Stimulated activated CD8-positive, alpha-beta memory T cell treated with anti-CD3 and anti-CD28 coated beads, Interleukin-4, amount 100 ng/mL, for 48 hours (primary cell): ENCODE data around the gene CAPN5.
"Not testable (repeated sequence)": the region's sequence is repeated elsewhere in the genome, so short reads cannot be mapped to it uniquely, and the experiment has no call there.

Experiments
- DNase-seq: peaks from one replicate; pipeline ENCODE4 v3.0.0-alpha.2; 2020

CAPN5 gene

DNA sequence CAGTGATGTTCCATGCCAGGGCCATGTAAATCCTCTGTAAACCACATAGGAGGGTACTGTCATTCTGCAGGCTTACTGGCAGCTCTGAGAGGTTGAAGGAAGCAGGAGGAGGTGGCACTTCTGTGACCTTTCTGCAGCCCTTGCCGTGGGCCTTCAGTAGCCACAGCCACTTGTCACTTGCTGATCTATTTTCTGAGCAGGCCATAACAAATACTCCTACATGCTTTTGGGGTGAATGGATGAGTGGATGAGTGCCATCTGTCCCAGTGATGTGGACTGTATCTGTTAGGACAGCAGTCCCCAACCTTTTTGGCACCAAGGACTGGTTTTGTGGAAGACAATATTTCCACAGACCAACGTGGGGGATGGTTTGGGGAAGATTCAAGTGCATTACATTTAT, 22.4 kb upstream of the CAPN5 start:
- DNase-seq: no peak

DNA sequence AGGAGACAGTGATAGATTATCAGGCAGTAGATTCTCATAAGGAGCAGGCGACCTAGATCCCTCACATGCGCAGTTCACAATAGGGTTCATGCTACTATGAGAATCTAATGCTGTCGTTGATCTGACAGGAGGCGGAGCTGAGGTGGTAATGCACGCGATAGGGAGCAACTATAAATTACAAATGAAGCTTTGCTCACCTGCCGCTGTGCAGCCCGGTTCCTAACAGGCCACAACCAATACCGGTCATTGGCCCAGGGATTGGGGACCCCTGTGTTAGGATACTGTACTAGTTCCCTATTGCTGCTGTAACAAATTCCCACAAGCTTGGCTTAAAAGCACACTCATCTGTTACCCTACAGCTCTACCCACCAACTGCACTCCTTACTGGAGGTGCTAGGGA, 21.9 kb upstream of the CAPN5 start:
- DNase-seq: no peak

DNA sequence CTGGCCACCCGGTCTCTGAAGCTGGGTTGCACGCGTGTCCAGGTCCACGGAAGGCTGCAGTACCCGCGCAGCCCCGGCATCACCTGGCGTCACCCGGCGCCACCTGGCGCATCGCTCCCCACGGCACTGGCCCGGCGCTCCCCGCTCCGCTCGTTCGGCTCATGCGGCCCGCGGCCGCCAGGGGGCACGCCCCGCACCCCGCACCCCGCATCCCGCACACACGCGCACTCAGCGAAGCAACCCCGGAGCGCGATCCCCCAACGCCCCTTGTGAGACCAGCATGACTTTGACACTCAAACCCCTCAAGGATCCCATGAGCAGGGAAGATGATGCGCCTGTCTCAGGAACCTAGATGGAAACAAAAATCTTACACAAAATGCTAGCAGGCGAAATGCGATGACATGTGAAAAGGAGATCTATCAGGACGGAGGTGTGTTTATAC, 20.7 kb upstream of the CAPN5 start:
- peak; percentile 78 for DNase-seq

DNA sequence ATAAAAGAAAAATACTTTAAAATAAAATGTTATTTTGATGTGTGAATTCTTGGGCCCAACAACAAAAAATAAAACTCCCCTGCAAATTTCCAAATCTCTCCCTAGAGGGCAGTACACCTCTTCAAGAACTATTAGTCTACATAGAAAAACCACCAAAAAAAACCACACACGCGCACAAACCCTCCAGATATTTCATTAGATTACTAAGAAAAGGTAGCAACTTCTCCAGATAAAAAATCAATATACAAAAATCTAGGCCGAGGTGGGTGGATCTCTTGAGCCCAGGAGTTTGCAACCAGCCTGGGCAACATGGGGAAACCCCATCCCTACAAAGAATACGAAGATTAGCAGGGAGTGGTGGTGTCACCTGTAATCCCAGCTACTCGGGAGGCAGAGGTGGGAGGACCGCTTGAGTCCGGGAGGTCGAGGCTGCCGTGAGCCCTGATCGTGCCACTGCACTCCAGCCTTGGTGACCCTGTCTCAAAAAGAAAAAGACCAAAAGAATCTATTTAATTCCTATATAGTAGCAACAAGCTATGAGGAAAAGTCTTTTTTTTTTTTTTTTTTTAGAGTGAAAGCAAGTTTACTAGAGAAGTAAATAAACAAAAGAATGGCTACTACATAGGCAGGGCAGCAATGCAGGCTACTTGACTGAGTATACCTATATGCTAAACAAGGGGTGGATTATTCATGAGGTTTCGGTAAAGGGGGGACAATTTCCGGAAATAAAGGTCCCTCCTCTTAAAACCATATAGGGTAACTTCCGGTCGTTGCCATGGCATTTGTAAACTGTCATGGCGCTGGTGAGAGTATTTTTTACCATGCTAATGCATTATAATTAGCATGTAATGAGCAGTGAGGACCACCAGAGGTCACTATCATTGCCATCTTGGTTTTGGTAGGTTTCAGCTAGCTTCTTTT, 19.5 kb upstream of the CAPN5 start:
- peak; percentile 74 for DNase-seq

DNA sequence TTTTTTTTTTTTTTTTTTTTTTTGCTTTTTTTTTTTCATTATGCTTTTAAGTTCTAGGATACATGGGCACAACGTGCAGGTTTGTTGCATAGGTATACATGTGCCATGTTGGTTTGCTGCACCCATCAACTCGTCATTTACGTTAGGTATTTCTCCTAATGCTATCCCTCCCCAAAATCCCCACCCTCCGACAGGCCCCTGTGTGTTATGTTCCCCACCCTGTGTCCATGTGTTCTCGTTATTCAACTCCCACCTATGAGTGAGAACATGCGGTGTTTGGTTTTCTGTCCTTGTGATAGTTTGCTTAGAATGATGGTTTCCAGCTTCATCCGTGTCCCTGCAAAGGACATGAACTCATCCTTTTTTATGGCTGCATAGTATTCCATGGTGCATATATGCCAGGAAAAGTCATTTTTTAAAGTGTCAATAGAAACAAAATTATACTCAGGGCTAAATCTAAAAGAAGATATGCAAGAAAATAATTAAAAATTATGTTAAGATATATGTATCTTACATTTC, 18.8 kb upstream of the CAPN5 start:
- DNase-seq: not testable (repeated sequence)

DNA sequence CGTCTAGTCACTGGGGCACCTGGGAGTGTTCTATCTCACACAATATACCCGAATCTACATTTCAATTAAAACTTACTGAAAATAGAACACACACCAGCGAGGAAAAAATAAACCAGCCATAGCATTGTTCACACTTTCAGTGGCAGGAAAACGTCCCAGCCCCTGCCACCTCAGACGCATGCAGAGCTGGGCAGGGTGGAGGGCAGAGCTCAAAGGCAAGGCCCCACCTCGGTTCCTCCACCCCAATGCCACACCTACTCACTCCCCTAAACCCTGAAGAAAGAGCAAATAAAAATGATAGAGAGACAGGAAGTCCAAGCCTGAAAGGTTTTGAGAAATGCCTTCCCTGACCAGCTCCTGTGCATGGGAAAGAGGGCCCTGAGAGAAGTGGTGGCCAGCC, 17.7 kb upstream of the CAPN5 start:
- DNase-seq: no peak

DNA sequence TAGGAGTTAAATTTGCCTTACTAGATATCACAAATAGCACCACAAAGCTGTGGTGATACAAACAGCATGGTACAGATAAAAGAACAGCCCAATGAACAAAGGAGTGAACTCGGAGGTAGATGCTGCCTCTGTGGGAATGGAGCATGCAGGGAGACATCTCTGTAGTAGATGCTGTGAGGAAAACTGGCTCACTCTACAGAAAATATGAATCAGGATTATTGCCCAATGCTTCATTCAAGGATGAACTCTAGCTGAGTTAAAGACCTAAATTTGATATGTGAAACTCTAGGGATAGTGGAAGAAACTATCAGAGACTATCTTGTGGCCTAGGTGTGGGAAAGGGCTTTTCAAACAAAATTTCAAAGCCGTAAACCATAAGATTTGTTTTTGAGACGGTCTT, 15.3 kb upstream of the CAPN5 start:
- no peak for DNase-seq

DNA sequence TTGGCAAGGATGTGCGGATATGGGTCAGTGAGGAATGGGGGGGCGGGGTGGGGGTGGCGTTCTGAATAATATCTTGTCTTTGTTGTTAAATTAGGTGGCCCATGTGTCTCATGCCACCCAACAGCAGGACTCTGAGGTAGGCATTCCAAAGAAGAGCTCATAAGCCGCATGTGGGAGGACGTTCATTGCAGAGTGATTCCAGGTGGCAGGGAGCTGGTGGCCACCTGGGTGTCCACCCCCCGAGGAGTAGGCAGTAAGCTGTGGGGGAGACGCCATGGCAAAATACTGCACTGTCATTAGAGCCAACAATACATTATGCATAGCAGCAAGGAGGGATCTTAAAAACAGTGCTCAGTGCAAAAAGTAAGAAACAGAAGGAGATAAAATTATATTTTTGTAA, 14.3 kb upstream of the CAPN5 start:
- no peak for DNase-seq

DNA sequence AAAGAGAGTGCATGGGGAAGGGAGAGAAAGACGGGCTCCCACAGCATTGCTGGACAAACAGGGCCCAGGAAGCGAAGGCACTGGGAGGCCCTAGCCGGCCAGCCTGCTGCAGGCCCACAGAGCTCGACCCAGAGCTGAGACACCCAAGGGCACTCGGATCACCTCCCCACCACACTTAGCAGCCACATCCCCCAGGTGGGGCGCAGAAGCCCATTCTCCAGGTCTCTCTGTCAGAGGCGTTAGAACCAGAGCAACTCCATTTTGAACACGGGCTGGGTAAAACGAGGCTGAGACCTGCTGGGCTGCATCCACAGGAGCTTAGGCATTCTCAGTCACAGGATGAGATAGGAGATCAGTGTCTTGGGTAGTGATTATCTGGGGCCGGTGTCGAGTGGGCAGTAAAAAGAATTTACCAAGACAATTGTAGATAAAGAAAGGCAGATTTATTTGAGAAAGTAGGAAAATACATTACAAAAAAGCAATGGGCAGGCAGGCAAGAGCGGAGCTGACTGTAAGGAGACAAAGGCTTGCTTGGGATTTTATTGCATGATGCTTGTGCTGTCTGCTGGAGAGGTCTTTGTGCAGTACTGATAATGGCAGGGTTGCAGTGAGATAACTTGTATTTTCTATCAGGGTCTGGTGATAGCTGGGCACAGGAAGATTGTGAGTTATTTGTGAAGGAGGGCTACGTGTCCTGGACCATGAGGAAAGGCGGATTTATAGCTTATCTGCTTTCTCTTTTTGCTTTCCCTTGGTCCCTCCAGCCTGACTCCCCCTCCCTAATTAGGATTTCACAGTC, 13.4 kb upstream of the CAPN5 start:
- no peak for DNase-seq

DNA sequence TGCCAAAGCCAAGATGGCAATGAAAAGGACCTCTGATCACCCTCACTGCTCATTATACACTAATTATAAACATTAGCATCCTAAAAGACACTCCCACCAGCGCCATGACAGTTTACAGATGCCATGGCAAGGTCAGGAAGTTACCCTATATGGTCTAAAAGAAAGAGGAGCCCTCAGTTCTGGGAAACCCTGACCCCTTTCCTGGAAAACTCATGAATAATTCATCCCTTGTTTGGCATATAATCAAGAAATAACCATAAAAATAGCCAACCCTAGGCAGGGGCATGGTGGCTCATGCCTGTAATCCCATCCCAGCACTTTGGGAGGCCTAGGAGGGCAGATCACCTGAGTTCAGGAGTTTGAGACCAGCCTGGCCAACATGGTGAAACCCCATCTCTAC, 12.7 kb upstream of the CAPN5 start:
- DNase-seq: no peak

DNA sequence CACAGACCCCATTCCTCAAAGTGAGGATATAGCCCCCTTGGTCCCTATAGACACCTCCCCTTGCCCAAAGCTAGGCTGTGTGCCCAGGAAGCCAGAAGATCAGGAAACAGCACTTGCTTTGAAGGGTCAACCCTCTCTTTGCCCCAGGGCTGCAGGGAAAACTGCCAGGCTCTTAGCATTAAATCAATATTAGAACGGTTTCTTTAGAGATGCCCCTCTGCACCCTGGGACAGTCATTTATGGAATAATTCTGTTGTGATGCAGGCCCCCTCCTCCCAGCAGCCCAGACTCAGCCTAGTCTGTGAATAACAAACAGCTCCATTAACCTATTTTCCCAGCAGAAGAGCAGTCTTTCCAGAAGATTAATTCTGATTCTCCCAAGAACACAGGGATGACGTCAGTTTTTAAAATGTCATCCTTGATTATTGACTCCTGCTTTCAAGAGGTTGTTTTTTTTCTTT, 11.6 kb upstream of the CAPN5 start:
- no peak for DNase-seq

DNA sequence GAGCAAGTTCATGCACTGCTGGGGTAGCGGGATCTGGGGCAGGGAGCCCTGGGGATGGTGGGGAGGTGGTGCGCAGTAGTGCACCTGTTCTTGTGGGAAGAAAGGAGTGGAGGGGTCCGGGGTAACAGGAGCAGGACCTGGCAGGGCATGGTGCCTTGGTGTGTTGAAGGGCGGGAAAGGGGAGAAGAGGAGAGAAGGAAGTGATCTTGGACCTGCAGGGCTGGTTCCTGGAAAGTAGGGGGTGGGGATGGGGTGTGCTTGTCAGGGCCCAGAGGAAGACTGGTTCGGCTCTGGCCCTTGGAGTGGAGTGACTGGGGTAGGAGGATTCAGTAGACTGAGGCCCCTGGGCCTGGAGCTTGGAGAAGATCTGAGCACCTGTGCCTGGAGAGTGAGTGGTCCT, 10.9 kb upstream of the CAPN5 start:
- DNase-seq: no peak

DNA sequence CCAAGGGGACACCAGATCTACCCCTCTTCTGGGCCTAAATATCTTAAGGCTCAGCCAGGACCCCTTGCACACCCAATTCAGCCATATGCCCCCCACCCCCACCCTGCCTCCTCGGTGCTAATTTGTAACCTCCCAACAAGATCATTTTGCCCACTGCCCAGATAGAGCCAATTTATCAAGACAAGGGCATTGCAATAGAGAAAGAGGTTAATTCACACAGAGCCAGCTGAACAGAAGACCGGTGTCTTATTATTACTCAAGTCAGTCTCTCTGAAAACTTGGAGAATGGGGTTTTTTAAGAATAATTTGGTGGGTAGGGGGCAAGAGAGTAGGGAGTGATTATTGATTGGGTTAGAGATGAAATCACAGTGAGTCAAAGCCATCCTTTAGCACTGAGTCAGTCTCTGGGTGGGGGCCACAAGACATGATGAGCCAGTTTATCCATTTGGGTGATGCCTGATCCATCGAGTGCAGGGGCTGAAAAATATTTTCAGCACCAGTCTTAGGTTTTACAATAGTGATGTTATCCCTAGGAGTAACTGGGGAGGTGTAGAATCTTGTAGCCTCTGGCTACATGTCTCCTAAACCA, 9.9 kb upstream of the CAPN5 start:
- DNase-seq: no peak

DNA sequence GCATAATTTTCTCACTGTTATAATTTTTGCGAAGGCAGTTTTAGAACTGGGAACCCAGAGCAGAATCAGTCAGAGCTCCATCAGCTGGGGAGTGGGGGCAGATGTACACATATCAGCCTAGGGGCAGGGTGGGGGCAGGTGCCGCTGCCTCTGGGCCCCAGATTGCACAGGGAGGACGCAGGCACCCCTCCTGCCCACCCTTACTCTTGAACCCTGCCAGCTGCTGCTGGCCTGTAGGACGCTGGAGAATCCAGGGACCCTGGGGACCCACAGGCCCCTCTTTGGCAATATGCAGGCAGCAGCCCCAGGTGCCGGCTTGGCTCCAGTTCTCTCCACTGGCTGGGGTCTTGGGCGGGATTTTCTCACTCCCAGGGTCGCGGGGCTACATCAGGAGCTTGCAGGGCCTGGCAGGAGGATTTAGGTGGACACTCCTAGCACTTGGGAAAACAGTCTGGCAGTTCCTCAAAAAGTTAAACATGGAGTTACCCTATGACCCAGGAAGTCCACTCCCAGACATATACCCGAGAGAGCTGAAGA, 8.8 kb upstream of the CAPN5 start:
- no peak for DNase-seq

DNA sequence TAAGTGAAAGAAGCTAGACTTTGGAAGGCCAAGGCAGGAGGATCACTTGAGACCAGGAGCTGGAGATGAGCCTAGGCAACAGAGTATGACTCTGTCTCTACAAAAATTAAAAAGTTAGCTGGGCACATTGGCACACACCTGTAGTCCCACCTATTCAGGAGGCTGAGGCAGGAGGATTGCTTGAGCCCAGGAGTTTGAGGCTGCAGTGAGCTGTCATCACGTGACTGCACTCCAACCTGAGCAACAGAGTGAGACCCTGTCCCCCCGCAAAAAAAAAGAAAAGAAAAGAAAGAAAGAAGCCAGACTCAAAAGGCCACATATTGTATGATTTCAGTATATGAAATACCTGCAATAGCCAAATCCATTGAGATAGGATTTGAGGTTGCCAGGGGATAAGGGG, 7.9 kb upstream of the CAPN5 start:
- DNase-seq: no peak

DNA sequence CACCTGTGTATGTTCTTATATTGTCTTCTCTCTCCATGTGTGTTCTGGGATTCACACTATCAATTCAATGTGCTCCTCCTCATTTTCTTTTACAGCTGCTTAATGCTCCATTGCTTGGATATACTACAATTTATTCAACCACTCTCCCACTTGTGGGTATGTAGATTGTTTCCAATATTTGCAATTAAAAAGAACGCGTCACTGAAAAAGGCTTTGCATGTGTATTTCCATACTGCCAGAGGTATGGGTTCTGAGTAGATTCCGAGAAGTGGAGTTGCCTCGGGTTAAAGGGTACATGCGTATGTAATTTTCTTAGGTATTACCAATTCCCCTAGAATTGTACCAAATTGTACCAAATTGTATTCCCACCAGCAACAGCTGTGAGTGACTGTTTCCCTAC, 7.0 kb upstream of the CAPN5 start:
- no peak for DNase-seq

DNA sequence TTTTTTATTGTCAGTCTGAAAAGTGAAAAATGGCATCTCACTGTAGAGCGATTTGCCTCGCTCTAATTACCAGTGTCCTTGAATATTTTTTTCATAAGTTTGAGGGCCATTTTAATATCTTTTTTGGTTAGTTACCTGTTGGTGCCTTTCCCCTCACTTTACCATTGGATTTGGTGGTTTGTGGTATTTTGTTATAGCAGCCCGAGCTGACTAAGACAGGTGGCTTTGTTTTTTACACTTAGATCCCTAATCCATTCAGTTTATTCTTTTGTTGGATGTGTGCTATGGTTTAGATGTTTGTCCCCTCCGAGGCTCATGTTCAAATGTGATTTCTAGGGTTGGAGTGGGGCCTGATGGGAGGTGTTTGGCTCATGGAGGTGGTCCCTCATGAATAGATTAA, 6.5 kb upstream of the CAPN5 start:
- no peak for DNase-seq

DNA sequence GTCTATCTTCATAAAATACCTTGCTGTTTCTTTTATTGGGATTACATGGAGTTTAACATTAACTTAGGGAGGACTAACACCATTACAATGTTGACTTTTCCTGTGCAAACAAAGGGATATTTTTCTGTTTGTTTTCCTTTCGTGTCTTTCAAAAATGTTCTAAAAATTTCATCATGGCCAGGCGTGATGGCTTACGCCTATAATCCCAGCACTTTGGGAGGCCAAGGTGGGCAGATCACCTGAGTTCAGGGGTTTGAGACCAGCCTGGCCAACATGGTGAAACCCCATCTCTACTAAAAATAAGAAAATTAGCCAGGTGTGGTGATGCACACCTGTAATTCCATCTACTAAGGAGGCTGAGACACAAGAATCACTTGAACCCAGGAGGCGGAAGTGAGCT, 5.5 kb upstream of the CAPN5 start:
- DNase-seq: not testable (repeated sequence)

DNA sequence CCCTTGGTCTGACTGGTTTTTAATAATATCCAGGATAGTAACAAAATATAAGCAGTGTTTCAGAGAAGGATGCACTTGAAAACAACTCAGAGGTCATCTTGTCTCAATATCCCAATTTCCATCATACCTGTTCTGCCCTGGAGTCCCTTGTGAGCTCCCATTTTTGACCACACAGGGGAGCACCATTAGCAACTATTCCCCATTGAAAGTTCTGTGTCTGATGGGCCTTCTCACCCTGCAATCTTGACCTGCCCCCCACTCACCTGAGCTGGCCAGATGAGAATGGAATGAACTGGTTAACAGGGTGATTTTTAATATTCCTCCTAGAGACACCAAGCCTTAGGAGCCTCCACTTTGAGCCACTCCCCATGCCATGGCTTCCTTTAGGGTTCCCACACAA, 3.8 kb upstream of the CAPN5 start:
- no peak for DNase-seq

DNA sequence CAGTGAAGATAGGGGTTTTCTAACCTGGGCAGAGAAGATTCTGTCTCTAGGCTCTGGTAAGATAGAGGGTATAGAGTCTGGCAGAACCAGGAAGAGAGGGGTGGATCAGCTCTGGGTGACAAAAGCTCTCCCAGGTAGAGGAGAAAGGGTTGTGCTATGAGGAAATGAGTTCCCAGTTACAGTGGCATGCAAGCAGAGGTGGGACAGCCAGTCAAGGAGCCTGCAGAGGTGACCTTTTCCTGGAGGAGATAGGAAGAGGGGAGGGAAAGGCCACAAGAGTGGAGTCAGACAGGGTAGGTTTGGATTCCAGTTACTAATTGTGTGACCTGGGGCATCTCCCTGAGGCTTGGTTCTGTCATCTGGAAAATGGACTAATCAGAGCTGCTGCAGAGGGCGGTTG, 3.4 kb upstream of the CAPN5 start:
- no peak for DNase-seq

DNA sequence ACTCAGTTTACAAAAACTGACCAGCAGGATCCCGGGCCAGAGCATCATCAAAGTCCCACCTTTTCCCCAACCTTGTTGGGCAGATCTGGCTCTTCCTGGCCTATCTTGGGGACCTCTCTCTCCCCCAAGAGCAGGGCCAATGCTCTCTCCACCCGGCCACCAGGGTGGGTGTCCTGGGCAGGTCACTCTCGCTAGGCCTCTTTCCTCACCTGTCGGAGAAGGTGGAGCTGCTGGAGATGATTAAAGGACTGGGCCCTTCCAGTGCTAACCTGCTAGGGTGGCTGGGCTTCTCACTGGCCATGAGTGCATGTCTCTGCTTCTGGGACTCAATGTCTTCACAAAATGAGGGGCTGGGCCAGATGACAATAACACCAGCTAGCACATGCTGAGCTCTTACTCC, 2.9 kb upstream of the CAPN5 start:
- no peak for DNase-seq

DNA sequence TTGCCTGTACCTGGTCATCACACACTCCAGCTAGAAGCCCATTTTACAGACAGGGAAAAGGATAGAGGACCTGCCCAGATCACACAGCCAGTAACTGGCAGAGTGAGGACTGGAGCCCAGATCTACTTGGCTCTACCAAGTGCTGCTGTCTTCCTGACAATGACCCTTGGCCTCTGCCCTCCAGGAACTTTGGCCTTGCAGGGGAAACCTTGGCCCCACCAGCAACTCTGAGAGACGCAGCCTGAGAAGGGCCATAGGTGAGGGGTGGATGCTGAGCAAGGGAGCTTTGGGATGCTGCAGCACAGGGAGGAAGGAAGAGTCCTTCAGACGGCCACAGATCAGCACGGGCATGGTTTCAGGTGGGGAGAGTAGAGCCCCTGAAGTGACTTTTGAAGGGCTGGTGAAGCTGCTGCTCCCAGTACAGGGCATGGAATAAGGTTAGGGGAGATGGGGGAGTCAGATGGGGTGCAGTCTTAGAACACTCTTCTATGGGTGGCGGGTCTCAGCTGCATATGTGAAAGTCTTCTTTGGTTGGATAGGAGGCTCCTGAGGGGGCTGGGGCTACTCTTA, 2.0 kb upstream of the CAPN5 start:
- no peak for DNase-seq

DNA sequence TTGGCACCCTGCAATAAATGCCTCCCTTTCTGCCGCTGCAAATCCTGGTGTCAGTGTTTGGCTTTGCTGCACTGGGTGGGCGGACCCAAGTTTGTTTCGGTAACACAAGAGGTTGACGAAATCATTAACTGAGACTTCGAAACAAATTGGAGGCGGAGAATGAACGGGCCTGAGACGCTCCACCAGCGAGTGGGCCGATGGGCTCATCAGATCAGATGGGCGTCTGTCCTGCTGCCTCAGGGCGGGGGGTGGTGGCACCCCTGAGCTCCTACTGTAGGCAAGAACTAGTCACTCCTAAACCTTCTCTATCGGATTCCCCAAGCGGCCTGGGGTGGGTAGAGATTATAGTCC, 918 bp upstream of the CAPN5 start:
- peak; percentile 39 for DNase-seq
